Measurements from ENCODE around the gene HMG20B.

- no peak for TF ChIP-seq CEBPB (IDR thresholded peaks at IDR 0.05)
- no peak for TF ChIP-seq TCF12 (IDR thresholded peaks at IDR 0.05; ENCODE audit: low read depth)
- TF ChIP-seq TAF1 (IDR thresholded peaks at IDR 0.05; ENCODE audit: low read depth), result no peak
- no peak; the same call in 1 of the 2 replicates for TF ChIP-seq RAD21 (IDR thresholded peaks at IDR 0.05; ENCODE audit: low read depth)
- TF ChIP-seq YY1 (IDR thresholded peaks at IDR 0.05; ENCODE audit: low read depth), result no peak
These were observed 25.4 kb upstream of the HMG20B start for GRCh38 chr19:3547301-3547731.
